PC-9 (cell line): ENCODE results near the gene MACROH2A1. TPM values are rescaled to one million over a fixed set of nuclear protein-coding genes. Genes with fewer than 3 reads are reported as not detected.
"Not testable (repeated sequence)": the region's sequence is repeated elsewhere in the genome, so short reads cannot be mapped to it uniquely, and the experiment has no call there.

Experiments used
- BruUV-seq: library from RNA; stranded (reverse); fragments of 400-500 nt; replicated peaks from 2 replicates; lab custom pipeline; 2021; lab: Mats Ljungman, UMichigan
- CTCF ChIA-PET: fragments of 300-600 bp; sonication (Branson Sonifier 250); formaldehyde crosslinking; loops from one replicate; lab custom pipeline; 2022; ENCODE audit warnings: antibody characterized with exemption; lab: Charles Lee
- POLR2A ChIA-PET: fragments of 300-600 bp; sonication (Branson Sonifier 250); formaldehyde crosslinking; loops from one replicate; lab custom pipeline; 2022; ENCODE audit warnings: antibody characterized with exemption; ENCODE audit not compliant: unreplicated experiment; lab: Charles Lee
- DNase-seq, 2 experiments: peaks; one replicate each; pipeline versions ENCODE4 v3.0.0 to v3.0.0-alpha.2; 2015 to 2022; ENCODE audit warnings: mixed read lengths in 1 of 2
- H2AFZ ChIP-seq: fragments of 200-600 bp; sonication (generic); 2 replicates; pipeline ENCODE4 v1.8.1; 2017; ENCODE audit warnings: antibody characterized with exemption
- H3F3A ChIP-seq: fragments of 200-600 bp; sonication (generic); 2 replicates; pipeline ENCODE4 v1.8.1; 2017; ENCODE audit warnings: antibody characterized with exemption, mild to moderate bottlenecking, low read depth; ENCODE audit not compliant: insufficient read depth
- H3K27ac ChIP-seq: fragments of 200-600 bp; sonication (generic); 2 replicates; pipeline ENCODE4 v1.6.1; 2016; ENCODE audit warnings: mixed run types
- H3K27me3 ChIP-seq: fragments of 200-600 bp; sonication (generic); 2 replicates; pipeline ENCODE4 v1.6.1; 2016; ENCODE audit warnings: low read depth, mixed run types; ENCODE audit not compliant: insufficient read depth
- H3K36me3 ChIP-seq: fragments of 200-600 bp; sonication (generic); 2 replicates; pipeline ENCODE4 v1.6.1; 2016; ENCODE audit warnings: low read depth, mixed run types
- H3K4me1 ChIP-seq: fragments of 200-600 bp; sonication (generic); replicated peaks from 2 replicates; pipeline ENCODE4 v1.6.1; 2016; ENCODE audit warnings: mixed run types; ENCODE audit not compliant: insufficient read depth
- H3K4me2 ChIP-seq: fragments of 200-600 bp; sonication (generic); 2 replicates; pipeline ENCODE4 v1.6.1; 2017; ENCODE audit warnings: mixed run types
- H3K4me3 ChIP-seq: fragments of 200-600 bp; sonication (generic); 2 replicates; pipeline ENCODE4 v1.6.1; 2016; ENCODE audit warnings: mixed run types
- H3K79me2 ChIP-seq: fragments of 200-600 bp; sonication (generic); 2 replicates; pipeline ENCODE4 v1.6.1; 2017; ENCODE audit warnings: low read depth, mixed run types
- H3K9me2 ChIP-seq: fragments of 200-600 bp; sonication (generic); 2 replicates; pipeline ENCODE4 v1.8.1; 2017; ENCODE audit warnings: mild to moderate bottlenecking; ENCODE audit not compliant: insufficient read depth
- H3K9me3 ChIP-seq: fragments of 200-600 bp; sonication (generic); 2 replicates; pipeline ENCODE4 v1.8.1; 2016; ENCODE audit warnings: low read depth; ENCODE audit not compliant: insufficient read depth
- H4K20me1 ChIP-seq: fragments of 200-600 bp; sonication (generic); 2 replicates; pipeline ENCODE4 v1.8.1; 2017; ENCODE audit not compliant: insufficient read depth
- EZH2 ChIP-seq: fragments of 200-600 bp; sonication (generic); IDR thresholded peaks from 2 replicates; pipeline ENCODE4 v1.8.0; 2017; ENCODE audit warnings: antibody characterized with exemption, low read depth
- intact Hi-C: fragments of 100-400 bp; cut with micrococcal nuclease; formaldehyde crosslinking; loops from one replicate; pipeline ENCODE4 v1.10.0; 2022; ENCODE audit not compliant: unreplicated experiment
- total RNA-seq: library from RNA; stranded (reverse); gene quantifications from 2 replicates; pipeline ENCODE4 v1.2.3, GENCODE V29; 2021
- TF ChIP-seq, protein P1 (sequence below): fragments of 200-600 bp; sonication (generic); conservative IDR thresholded peaks from 2 replicates; pipeline ENCODE4 v1.6.1; 2017; ENCODE audit warnings: mixed run types, antibody characterized with exemption, mild to moderate bottlenecking, moderate library complexity

The MACROH2A1 gene
- total RNA-seq, 1 experiment from 2014 or later = 223 TPM

DNA sequence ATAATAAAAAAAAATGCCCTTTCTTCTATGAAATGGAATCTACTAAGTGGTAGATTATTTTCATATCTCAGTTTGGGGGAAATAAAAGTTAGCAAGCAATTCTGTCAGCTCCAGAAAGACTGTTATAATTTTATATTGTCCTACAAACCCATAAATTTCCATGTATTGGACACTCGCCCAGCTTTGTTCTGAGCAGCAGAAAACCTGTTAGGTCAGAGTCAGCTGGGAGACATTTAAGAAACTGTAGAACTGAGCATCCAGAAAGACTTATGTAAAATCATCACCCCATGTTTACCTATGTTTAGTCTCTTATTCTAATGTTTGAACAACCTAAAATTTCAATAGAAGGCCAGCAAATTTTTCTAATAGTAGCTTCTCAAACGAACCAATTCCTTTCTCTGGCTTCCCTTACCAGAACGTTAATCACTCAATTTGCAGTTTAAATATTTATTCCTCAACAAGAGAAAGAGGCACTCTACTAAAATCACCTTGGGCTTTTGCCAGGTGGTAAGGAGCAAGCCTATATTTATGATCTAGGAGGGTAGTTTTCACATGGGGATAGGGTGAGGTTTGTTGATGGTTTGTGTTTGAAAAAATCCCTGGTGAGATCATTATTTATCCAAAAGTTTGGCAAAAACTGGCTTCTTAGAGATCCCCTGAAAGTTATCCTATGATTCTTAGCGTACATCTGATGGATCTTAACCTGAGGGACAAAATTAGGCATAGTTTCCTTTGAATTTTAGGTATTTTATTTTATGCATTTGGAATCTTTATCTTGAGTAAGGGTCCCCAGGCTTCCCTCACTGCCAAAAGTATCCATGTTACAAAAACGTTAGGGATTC is 34.4 kb downstream of the MACROH2A1 start:
- no peak overlapping the region for H3K4me2 ChIP-seq
- DNase-seq = no peak
- no peak overlapping the region for H3K4me3 ChIP-seq
- CTCF ChIA-PET = no interaction called here
- TF ChIP-seq, protein P1, sequence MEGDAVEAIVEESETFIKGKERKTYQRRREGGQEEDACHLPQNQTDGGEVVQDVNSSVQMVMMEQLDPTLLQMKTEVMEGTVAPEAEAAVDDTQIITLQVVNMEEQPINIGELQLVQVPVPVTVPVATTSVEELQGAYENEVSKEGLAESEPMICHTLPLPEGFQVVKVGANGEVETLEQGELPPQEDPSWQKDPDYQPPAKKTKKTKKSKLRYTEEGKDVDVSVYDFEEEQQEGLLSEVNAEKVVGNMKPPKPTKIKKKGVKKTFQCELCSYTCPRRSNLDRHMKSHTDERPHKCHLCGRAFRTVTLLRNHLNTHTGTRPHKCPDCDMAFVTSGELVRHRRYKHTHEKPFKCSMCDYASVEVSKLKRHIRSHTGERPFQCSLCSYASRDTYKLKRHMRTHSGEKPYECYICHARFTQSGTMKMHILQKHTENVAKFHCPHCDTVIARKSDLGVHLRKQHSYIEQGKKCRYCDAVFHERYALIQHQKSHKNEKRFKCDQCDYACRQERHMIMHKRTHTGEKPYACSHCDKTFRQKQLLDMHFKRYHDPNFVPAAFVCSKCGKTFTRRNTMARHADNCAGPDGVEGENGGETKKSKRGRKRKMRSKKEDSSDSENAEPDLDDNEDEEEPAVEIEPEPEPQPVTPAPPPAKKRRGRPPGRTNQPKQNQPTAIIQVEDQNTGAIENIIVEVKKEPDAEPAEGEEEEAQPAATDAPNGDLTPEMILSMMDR = no peak
- no peak for TF ChIP-seq EZH2
- no peaks in the 10 kb centered on the region for H3F3A ChIP-seq
- H3K4me1 ChIP-seq = no peaks in the 10 kb centered on the region
- POLR2A ChIA-PET = no interaction called here
- peaks cover 3% of the 10 kb centered on the region; the same call in 1 of the 2 replicates for H3K79me2 ChIP-seq
- H3K36me3 ChIP-seq = peaks cover 38% of the 10 kb centered on the region
- no TSS peak for BruUV-seq
- peaks cover 3% of the 10 kb centered on the region for H4K20me1 ChIP-seq
- H3K9me3 ChIP-seq = no peaks in the 10 kb centered on the region
- no peaks in the 10 kb centered on the region for H3K9me2 ChIP-seq
- H3K27ac ChIP-seq = no peak overlapping the region
- H2AFZ ChIP-seq = no peak overlapping the region
- intact Hi-C loops = no loop called here
- H3K27me3 ChIP-seq = no peaks in the 10 kb centered on the region

DNA sequence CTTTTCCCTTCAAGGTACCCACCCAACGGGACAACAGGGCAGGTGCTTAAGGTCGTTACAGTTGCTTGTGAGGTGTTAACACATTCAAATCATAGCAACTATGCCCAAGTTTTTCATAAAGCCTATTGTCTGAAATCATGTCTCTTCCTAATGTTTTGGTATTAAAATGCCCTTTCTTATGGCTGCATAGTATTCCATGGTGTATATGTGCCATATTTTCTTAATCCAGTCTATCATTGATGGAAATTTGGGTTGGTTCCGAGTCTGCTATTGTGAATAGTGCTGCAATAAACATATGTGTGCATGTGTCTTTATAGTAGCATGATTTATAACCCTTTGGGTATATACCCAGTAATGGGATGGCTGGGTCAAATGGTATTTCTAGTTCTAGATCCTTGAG is 35.7 kb downstream of the MACROH2A1 start:
- H3K4me1 ChIP-seq, intact Hi-C loops, H3F3A ChIP-seq, H3K4me3 ChIP-seq, DNase-seq, POLR2A ChIA-PET, CTCF ChIA-PET, H3K4me2 ChIP-seq, H3K27ac ChIP-seq, H3K79me2 ChIP-seq, H3K9me3 ChIP-seq, H3K9me2 ChIP-seq, BruUV-seq, H3K27me3 ChIP-seq, H2AFZ ChIP-seq, H4K20me1 ChIP-seq: not testable (repeated sequence)
- peaks cover 37% of the 10 kb centered on the region for H3K36me3 ChIP-seq

DNA sequence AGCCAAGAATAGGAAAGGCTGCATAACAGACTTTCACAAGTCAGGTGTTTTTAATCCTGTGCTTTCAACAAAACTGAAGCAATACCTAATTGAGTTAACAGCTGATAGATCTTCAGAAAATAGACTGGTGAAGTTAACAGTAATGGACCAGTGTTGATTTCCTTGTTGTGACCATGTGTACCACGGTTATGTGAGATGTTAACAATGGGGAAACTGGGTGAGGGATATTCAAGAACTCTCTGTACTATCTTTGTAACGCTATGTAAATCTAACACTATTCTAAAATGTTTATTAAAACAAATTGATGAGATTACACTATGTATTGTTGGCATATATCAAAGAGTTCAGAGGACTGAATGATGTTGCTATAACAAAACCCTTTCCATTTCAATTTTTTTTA is 36.9 kb downstream of the MACROH2A1 start:
- CTCF ChIA-PET = interaction anchor here (0.7 kb wide), 1 partner anchor 15 kb away, joined by 3 read pairs; no protein-coding TSS in a partner anchor
- H3K79me2 ChIP-seq = peaks cover 3% of the 10 kb centered on the region; the same call in 1 of the 2 replicates
- BruUV-seq = no TSS peak

More for the DNA sequence above, 36.9 kb downstream of the MACROH2A1 start:
- Histone ChIP-seq H3K27me3 (no peaks in the 10 kb centered on the region), H3K9me2 (no peaks in the 10 kb centered on the region), H3K4me2 (no peak overlapping the region), H3K36me3 (peaks cover 24% of the 10 kb centered on the region), H2AFZ (no peak overlapping the region), H4K20me1 (peaks cover 1% of the 10 kb centered on the region; the same call in 1 of the 2 replicates), H3K4me3 (no peak overlapping the region), H3K27ac (no peak overlapping the region), H3K9me3 (no peaks in the 10 kb centered on the region), H3F3A (no peaks in the 10 kb centered on the region), H3K4me1 (no peaks in the 10 kb centered on the region)
- DNase-seq = no peak
- intact Hi-C loops = no loop called here
- no peak for TF ChIP-seq EZH2
- TF ChIP-seq, protein P1 = no peak
- POLR2A ChIA-PET = no interaction called here
